GM12878 (cell line): ENCODE data around the gene MAF. TPM values are rescaled to one million over a fixed set of nuclear protein-coding genes. Genes with fewer than 3 reads are reported as not detected.

Experiments
- ATAC-seq: fragments of 200-7000 bp; cut with Tn5 transposase; 3 replicates; pipeline ENCODE4 v1.9.1; 2020; ENCODE audit warnings: mild to moderate bottlenecking, moderate library complexity
- BruUV-seq: library from RNA; stranded (reverse); fragments of 400-500 nt; replicated peaks from 2 replicates; lab custom pipeline; 2021; lab: Mats Ljungman, UMichigan
- CTCF ChIA-PET: fragments of 300-600 bp; sonication (Branson Sonifier 250); formaldehyde crosslinking; extraction: SDS; loops from one replicate; lab custom pipeline; 2021; ENCODE audit warnings: inconsistent platforms; lab: Yijun Ruan, JAX
- POLR2A ChIA-PET: fragments of 350-600 bp; formaldehyde crosslinking; extraction: SDS; loops from one replicate; lab custom pipeline; 2021; ENCODE audit warnings: inconsistent platforms; lab: Charles Lee
- RAD21 ChIA-PET: fragments of 300-600 bp; sonication (Branson Sonifier 250); formaldehyde crosslinking; loops from one replicate; lab custom pipeline; 2023; ENCODE audit warnings: antibody characterized with exemption; ENCODE audit not compliant: unreplicated experiment; lab: Charles Lee
- SMC1A ChIA-PET: fragments of 300-600 bp; sonication (Branson Sonifier 250); formaldehyde crosslinking; loops from one replicate; lab custom pipeline; 2023; ENCODE audit not compliant: unreplicated experiment, uncharacterized antibody; lab: Charles Lee
- DNase-seq: peaks from one replicate; pipeline ENCODE4 v3.0.0-alpha.2; 2011; ENCODE audit warnings: low read depth, low spot score
- FAIRE-seq: peaks from 3 replicates; lab custom pipeline; 2011; peaks lifted over from hg19 to GRCh38; lab: Jason Lieb, UNC
- H2AFZ ChIP-seq: 2 replicates; pipeline ENCODE4 v1.6.0; 2011; ENCODE audit warnings: low read depth, low read length, control low read depth; ENCODE audit not compliant: control insufficient read depth
- H3K27ac ChIP-seq: 2 replicates; pipeline ENCODE4 v1.5.1; 2011; ENCODE audit warnings: control low read depth; ENCODE audit not compliant: control insufficient read depth, insufficient read depth
- H3K27me3 ChIP-seq, 2 experiments: replicated peaks in 1 of 2; 2 replicates each; pipeline versions ENCODE4 v1.6.0 to v1.6.1; 2011; ENCODE audit warnings: low read length in 1 of 2; ENCODE audit not compliant: control insufficient read depth in 2 of 2, insufficient read depth in 2 of 2
- H3K36me3 ChIP-seq, 2 experiments: 2 replicates each; pipeline ENCODE4 v1.5.1; 2011; ENCODE audit warnings: low read length in 1 of 2; ENCODE audit not compliant: control insufficient read depth in 2 of 2, insufficient read depth in 2 of 2
- H3K4me1 ChIP-seq: 2 replicates; pipeline ENCODE4 v1.6.1; 2011; ENCODE audit warnings: mild to moderate bottlenecking, low read length, moderate library complexity, mixed read lengths; ENCODE audit not compliant: control insufficient read depth, insufficient read depth
- H3K4me2 ChIP-seq: 2 replicates; pipeline ENCODE4 v1.6.0; 2011; ENCODE audit warnings: control low read depth; ENCODE audit not compliant: control insufficient read depth, insufficient read depth
- H3K4me3 ChIP-seq: fragments of 200-600 bp; sonication (generic); 2 replicates; pipeline ENCODE4 v1.5.1; 2016
- H3K79me2 ChIP-seq: 2 replicates; pipeline ENCODE4 v1.6.0; 2011; ENCODE audit warnings: low read length; ENCODE audit not compliant: control insufficient read depth, insufficient read depth
- H3K9ac ChIP-seq: 2 replicates; pipeline ENCODE4 v1.8.0; 2011; ENCODE audit warnings: low read length, control low read depth, mixed read lengths; ENCODE audit not compliant: control insufficient read depth, insufficient read depth
- H3K9me3 ChIP-seq: replicated peaks from 3 replicates; pipeline ENCODE4 v1.5.1; 2011; ENCODE audit warnings: mild to moderate bottlenecking, low read length; ENCODE audit not compliant: control insufficient read depth, insufficient read depth
- H4K20me1 ChIP-seq: 2 replicates; pipeline ENCODE4 v1.6.0; 2011; ENCODE audit not compliant: control insufficient read depth, insufficient read depth
- CHD4 ChIP-seq: fragments of 200-600 bp; sonication (generic); IDR thresholded peaks from 2 replicates; pipeline ENCODE4 v1.6.1; 2016; ENCODE audit warnings: mild to moderate bottlenecking
- PRDM15 ChIP-seq: fragments of 450-650 bp; formaldehyde crosslinking; IDR thresholded peaks from 2 replicates; pipeline ENCODE4 v1.4.0; 2020; ENCODE audit warnings: mild to moderate bottlenecking, moderate library complexity
- SPI1 ChIP-seq: IDR thresholded peaks from 2 replicates; pipeline ENCODE4 v1.6.1; 2011; ENCODE audit warnings: low read depth, mild to moderate bottlenecking, low read length, moderate library complexity, borderline replicate concordance; ENCODE audit not compliant: insufficient read depth
- ZNF207 ChIP-seq: fragments of 450-650 bp; IDR thresholded peaks from 2 replicates; pipeline ENCODE4 v1.6.1; 2014; ENCODE audit warnings: antibody characterized with exemption, mild to moderate bottlenecking, borderline replicate concordance
- WGBS: methylation state at CpG from one replicate; pipeline ENCODE4 v1.1.6; 2016; ENCODE audit warnings: low lambda C conversion rate; ENCODE audit not compliant: insufficient replicate concordance, insufficient coverage; ENCODE audit errors: missing lambda C conversion rate; 5-methylcytosine and 5-hydroxymethylcytosine counted together
- in situ Hi-C: fragments of 300-500 bp; cut with MboI; formaldehyde crosslinking; loops from 9 replicates; pipeline ENCODE4 v1.14.3; 2018; ENCODE audit warnings: mixed read lengths
- intact Hi-C: fragments of 100-400 bp; cut with micrococcal nuclease; formaldehyde crosslinking; loops from one replicate; pipeline ENCODE4 v1.14.2; 2022; ENCODE audit not compliant: unreplicated experiment
- polyA plus RNA-seq, 11 experiments: library from polyadenylated mRNA; depleted of rRNA in 4 of 11; unstranded in 6 of 11; stranded (reverse) in 5 of 11; fragments of >200 nt; fragmentation: Nextera tagmentation in 4 of 11; fragmentation: Illumina TruSeq in 1 of 11; extraction: Ambion mirVana in 4 of 11; extraction: Trizol in 1 of 11; gene quantifications; 1 replicate in 1 of 11; 2 replicates in 10 of 11; pipeline versions ENCODE4 v1.2.1 to v1.2.3, GENCODE V29; 2011 to 2016; ENCODE audit warnings: inconsistent platforms in 2 of 11, missing spikeins in 2 of 11, low read depth in 1 of 11
- total RNA-seq, 4 experiments: library from RNA; depleted of rRNA in 3 of 4; stranded (reverse); fragments of >200 nt in 3 of 4; fragmentation: Illumina TruSeq in 1 of 4; extraction: Trizol in 1 of 4; gene quantifications; 2 replicates each; pipeline versions ENCODE4 v1.2.1 to v1.2.3, GENCODE V29; 2013 to 2021
- TF ChIP-seq, protein P1 (sequence below): IDR thresholded peaks from 2 replicates; pipeline ENCODE4 v1.6.1; 2011; ENCODE audit warnings: mild to moderate bottlenecking, low read depth, low read length, moderate library complexity; ENCODE audit not compliant: insufficient replicate concordance
- TF ChIP-seq, protein P2 (sequence below): IDR thresholded peaks from 2 replicates; pipeline ENCODE4 v1.6.1; 2011; ENCODE audit warnings: low read depth, mild to moderate bottlenecking, low read length, moderate library complexity, borderline replicate concordance; ENCODE audit errors: extremely low read depth

MAF gene
- total and polyA plus RNA-seq, 10 of the 15 experiments (the other 5 are each of a cell fraction or from before 2014, with no cell fraction given), result 0.03 to 0.13 TPM; not detected in 8

DNA sequence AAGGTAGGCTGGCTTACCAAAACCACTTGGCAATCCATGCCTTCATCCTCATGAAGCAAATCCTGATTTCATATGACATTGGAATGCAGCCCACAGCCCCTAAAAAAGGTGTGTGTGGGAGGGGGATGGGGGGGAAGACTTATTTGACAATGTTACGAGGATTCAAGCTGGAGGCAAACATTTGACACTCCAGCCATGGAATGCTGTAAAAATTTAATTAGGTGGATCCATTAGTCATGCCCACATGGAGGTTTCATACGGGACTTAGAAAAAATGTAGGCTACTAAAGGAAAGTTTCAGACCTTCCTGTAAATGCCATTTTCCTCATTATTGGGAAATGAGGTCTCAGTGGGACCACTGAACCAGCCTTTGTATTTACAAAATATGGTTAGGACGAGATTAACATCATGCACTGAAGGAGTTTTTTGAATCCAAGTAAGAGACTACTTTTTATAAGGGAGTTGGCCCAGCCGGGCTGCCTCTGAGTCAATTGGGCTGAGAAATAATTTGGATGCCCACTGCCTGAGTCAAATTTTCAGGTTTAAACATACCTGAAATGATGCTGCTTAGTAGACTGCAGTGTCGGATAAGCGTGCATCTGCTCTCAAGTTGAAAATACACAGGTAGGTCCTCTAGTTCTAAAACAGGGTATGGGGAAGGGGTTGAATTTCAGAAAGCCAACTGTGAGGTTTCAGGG, 44.6 kb upstream of the MAF start:
- H3K4me2 ChIP-seq, result no peak overlapping the region
- DNase-seq, result no peak
- RAD21 ChIA-PET, result no interaction called here
- no peaks in the 10 kb centered on the region for H3K36me3 ChIP-seq
- H3K9me3 ChIP-seq, result no peaks in the 10 kb centered on the region
- POLR2A ChIA-PET, result no interaction called here
- no peak overlapping the region for H3K4me3 ChIP-seq
- in situ Hi-C loops (no loop called here), intact Hi-C loops (no loop called here)
- SMC1A ChIA-PET, result no interaction called here
- no TSS peak for BruUV-seq
- CTCF ChIA-PET, result no interaction called here
- ATAC-seq, result no peak
- H3K27ac ChIP-seq, result no peak overlapping the region
- FAIRE-seq, result no peak
- no peaks in the 10 kb centered on the region for H3K27me3 ChIP-seq
- no peaks in the 10 kb centered on the region for H4K20me1 ChIP-seq
- no peak overlapping the region for H3K9ac ChIP-seq
- 21% methylated on average over 6 of the region's 6 CpGs for WGBS
- H3K79me2 ChIP-seq, result no peaks in the 10 kb centered on the region
- no peak overlapping the region for H2AFZ ChIP-seq
- no peaks in the 10 kb centered on the region for H3K4me1 ChIP-seq
- TF ChIP-seq, protein P1, sequence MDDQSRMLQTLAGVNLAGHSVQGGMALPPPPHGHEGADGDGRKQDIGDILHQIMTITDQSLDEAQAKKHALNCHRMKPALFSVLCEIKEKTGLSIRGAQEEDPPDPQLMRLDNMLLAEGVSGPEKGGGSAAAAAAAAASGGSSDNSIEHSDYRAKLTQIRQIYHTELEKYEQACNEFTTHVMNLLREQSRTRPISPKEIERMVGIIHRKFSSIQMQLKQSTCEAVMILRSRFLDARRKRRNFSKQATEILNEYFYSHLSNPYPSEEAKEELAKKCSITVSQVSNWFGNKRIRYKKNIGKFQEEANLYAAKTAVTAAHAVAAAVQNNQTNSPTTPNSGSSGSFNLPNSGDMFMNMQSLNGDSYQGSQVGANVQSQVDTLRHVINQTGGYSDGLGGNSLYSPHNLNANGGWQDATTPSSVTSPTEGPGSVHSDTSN, result no peak
- TF ChIP-seq ZNF207 (no peak), SPI1 (no peak), CHD4 (no peak), PRDM15 (CRISPR knock-in tag) (no peak)
- TF ChIP-seq, protein P2, sequence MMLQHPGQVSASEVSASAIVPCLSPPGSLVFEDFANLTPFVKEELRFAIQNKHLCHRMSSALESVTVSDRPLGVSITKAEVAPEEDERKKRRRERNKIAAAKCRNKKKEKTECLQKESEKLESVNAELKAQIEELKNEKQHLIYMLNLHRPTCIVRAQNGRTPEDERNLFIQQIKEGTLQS, result no peak
